Heart right ventricle (tissue), 16 donors: Measurements from ENCODE around the gene GK. TPM values are rescaled to one million over a fixed set of nuclear protein-coding genes. Genes with fewer than 3 reads are reported as not detected.
A peak's percentile ranks its signal among the peaks of the same experiment; 100 is the strongest.

Experiments used
- ATAC-seq, 8 donors: fragments of 200-7000 bp; cut with Tn5 transposase; one replicate each; pipeline ENCODE4 v1.9.1; 2020; ENCODE audit warnings: mild to moderate bottlenecking in 8 of 8, moderate library complexity in 8 of 8, moderate number of reproducible peaks in 1 of 8
- DNase-seq, 2 donors: peaks; one replicate each; pipeline ENCODE4 v3.0.0-alpha.2; 2020
- H3K27ac ChIP-seq, 10 donors: fragments of 200-600 bp; sonication (generic) in 2 of 10; one replicate each; pipeline versions ENCODE4 v1.5.0 to v1.8.0; 2020 to 2022; ENCODE audit warnings: mild to moderate bottlenecking in 3 of 10
- H3K27me3 ChIP-seq, 7 donors: fragments of 200-600 bp; one replicate each; pipeline ENCODE4 v1.8.0; 2021 to 2022; ENCODE audit warnings: mild to moderate bottlenecking in 2 of 7
- H3K36me3 ChIP-seq, 9 donors: fragments of 200-600 bp; sonication (generic) in 1 of 9; one replicate each; pipeline versions ENCODE4 v1.5.0 to v1.8.0; 2020 to 2022; ENCODE audit warnings: mild to moderate bottlenecking in 2 of 9
- H3K4me1 ChIP-seq, 9 donors: fragments of 200-600 bp; sonication (generic) in 1 of 9; one replicate each; pipeline versions ENCODE4 v1.5.0 to v1.8.0; 2020 to 2022; ENCODE audit warnings: mild to moderate bottlenecking in 4 of 9
- H3K4me3 ChIP-seq, 10 donors: fragments of 200-600 bp; sonication (generic) in 2 of 10; one replicate each; pipeline versions ENCODE4 v1.5.0 to v1.8.0; 2020 to 2022; ENCODE audit warnings: mild to moderate bottlenecking in 7 of 10, moderate library complexity in 2 of 10
- H3K9me3 ChIP-seq, 11 donors: fragments of 200-600 bp in 10 of 11; sonication (generic) in 2 of 11; one replicate each; pipeline versions ENCODE4 v1.5.0 to v1.8.0; 2013 to 2022; ENCODE audit warnings: mild to moderate bottlenecking in 2 of 11, control low read depth in 1 of 11, moderate library complexity in 1 of 11
- CTCF ChIP-seq, 9 donors: fragments of 200-600 bp; sonication (generic) in 2 of 9; IDR thresholded peaks; one replicate each; pipeline versions ENCODE4 v1.5.0 to v1.8.0; 2021 to 2022; ENCODE audit warnings: antibody characterized with exemption in 9 of 9, mild to moderate bottlenecking in 5 of 9, moderate library complexity in 1 of 9
- WGBS, 2 donors: extraction: QIAGEN DNeasy Blood & Tissue Kit; methylation state at CpG; one replicate each; pipeline ENCODE4 v1.1.7; 2013; ENCODE audit warnings: inconsistent platforms in 1 of 2; 5-methylcytosine and 5-hydroxymethylcytosine counted together
- intact Hi-C, 10 donors: fragments of 100-400 bp; cut with DNase I; formaldehyde crosslinking; loops; one replicate each; pipeline versions ENCODE4 v1.11.1 to v1.14.2; 2022
- long read RNA-seq, 3 donors: library from polyadenylated mRNA; unstranded; transcript quantifications; one replicate each; pipeline ENCODE4 v2.0.0, GENCODE V29; 2020 to 2021
- polyA plus RNA-seq, 2 donors: library from polyadenylated mRNA; stranded (reverse); fragments of 200-250 nt; gene quantifications; one replicate each; pipeline ENCODE4 v1.2.3, GENCODE V29; 2013
- total RNA-seq, 10 donors: library from RNA; stranded (reverse); fragmentation: NEBNext Ultra II Directional in 3 of 10; extraction: Animal tissue kit (Norgen Biotek cat#: 25700) in 3 of 10; gene quantifications; one replicate each; pipeline versions ENCODE4 v1.2.1 to v1.2.4, GENCODE V29; 2021 to 2023
- donor health status: Arrhythmogenic right ventricular cardiomyopathy.
- donor health status: ischemic (EF 13 %, LVEDD 7.1; RV severe dilation, severe dysfunction).
- donor health status: healthy with polysubstance abuse.
- donor health status: DM: no; HTN: yes; CAD: no.
- donor health status: DM: no; HTN: no; CAD: no.
- donor health status: ischemic (EF 25% LVEDD 6.9; RV normal size, moderate dysfunction).
- donor health status: ischemic (EF 25% LVEDD 5.7; RV mildly dilated, moderate dysfunction).
- donor health status: healthy.
- donor health status: DM: yes; HTN: yes; CAD: no.
- donor health status: Ischemic cardiomyopathy.
- donor health status: ischemic (EF 35%, LVEDD 5.7; RV mildly dilated, moderate dysfunction).
- donor health status: nonischemic (EF 11% LVEDD 7.7; RV severe dilation, severe dysfunction).
- donor health status: DM: yes; HTN: yes; CAD: no.
- donor health status: PGD.
- donor health status: ischemic (EF 29% LVEDD 5.4; RV normal size, mild dysfunction).
- donor health status: nonischemic (EF 23%, LVEDD 6.1; RV moderate dilation, normal function).

Gene GK
- total RNA-seq (10 to 100 TPM in 4 of 10 donors, 1 to 10 TPM in 6; 4.7 to 13.6 (median 9.7) TPM), polyA plus RNA-seq (1 to 10 TPM; 3.6 to 9.8 TPM)
- long read RNA-seq, donor 1, partial matches to known transcripts = 2 of 3 reads
- long read RNA-seq, donor 1, other reads (novel, unspliced or antisense) = 1 of 3 reads
- long read RNA-seq, donor 2, partial matches to known transcripts = 2 of 5 reads
- long read RNA-seq, donor 2, other reads (novel, unspliced or antisense) = 3 of 5 reads
- long read RNA-seq, donor 3, partial matches to known transcripts = 1 of 2 reads
- long read RNA-seq, donor 3, other reads (novel, unspliced or antisense) = 0 of 2 reads

GRCh38 chrX:30653415-30654131 is at the start of gene GK:
TSS of gene GK (plus strand) at chrX:30653423. CDS start at chrX:30653538, 115 bp downstream.
- H3K27ac ChIP-seq = peak within 1 kb of the TSS; percentile 65 to 92 (median 80)
- no peaks in the 10 kb centered on the region for H3K27me3 ChIP-seq
- no peaks in the 10 kb centered on the region for H3K36me3 ChIP-seq
- peak; percentile 11 to 62 (median 32) for ATAC-seq
- intact Hi-C loops = no loop called here
- DNase-seq = peak; percentile 3 to 15
- peaks cover 0 to 11% (median 4%) of the 10 kb centered on the region in 9 donors for H3K4me1 ChIP-seq
- WGBS, 2 donors = 1% methylated on average over 26 to 50 of the region's 53 CpGs
- H3K9me3 ChIP-seq = no peaks in the 10 kb centered on the region
- H3K4me3 ChIP-seq = peak within 1 kb of the TSS; percentile 38 to 76 (median 68)
- TF ChIP-seq CTCF (IDR thresholded peaks at IDR 0.05) = no peak

GRCh38 chrX:30607155-30607554 is 46.1 kb upstream of the GK start:
- DNase-seq (no peak), ATAC-seq (no peak)
- 44 to 48% methylated on average over 1 of the region's 1 CpG for WGBS, 2 donors
- Histone ChIP-seq H3K27ac (no peak overlapping the region), H3K4me3 (no peak overlapping the region), H3K36me3 (no peaks in the 10 kb centered on the region), H3K4me1 (no peaks in the 10 kb centered on the region), H3K27me3 (no peaks in the 10 kb centered on the region), H3K9me3 (no peaks in the 10 kb centered on the region)
- no peak for TF ChIP-seq CTCF (IDR thresholded peaks at IDR 0.05)
- intact Hi-C loops = no loop called here

GRCh38 chrX:30610026-30610425 is 43.2 kb upstream of the GK start:
- no peak for ATAC-seq
- intact Hi-C loops = no loop called here
- no peak for TF ChIP-seq CTCF (IDR thresholded peaks at IDR 0.05)
- H3K4me1 ChIP-seq = no peaks in the 10 kb centered on the region
- no peaks in the 10 kb centered on the region for H3K27me3 ChIP-seq
- no peak for DNase-seq
- WGBS, 2 donors = 67 to 76% methylated on average over 2 of the region's 2 CpGs
- no peak overlapping the region for H3K4me3 ChIP-seq
- no peaks in the 10 kb centered on the region for H3K36me3 ChIP-seq
- no peaks in the 10 kb centered on the region for H3K9me3 ChIP-seq
- no peak overlapping the region for H3K27ac ChIP-seq

- Histone ChIP-seq H3K27me3 (no peaks in the 10 kb centered on the region), H3K4me3 (peak overlapping the region in 1 of 10 donors; percentile 32), H3K27ac (peak overlapping the region in 1 of 10 donors; percentile 81), H3K9me3 (peaks cover 0 to 8% (median 0%) of the 10 kb centered on the region in 11 donors), H3K4me1 (no peaks in the 10 kb centered on the region), H3K36me3 (no peaks in the 10 kb centered on the region)
- DNase-seq (no peak), ATAC-seq (no peak)
- TF ChIP-seq CTCF (IDR thresholded peaks at IDR 0.05) = no peak
- WGBS, 2 donors = 86 to 92% methylated on average over 6 of the region's 6 CpGs
- intact Hi-C loops = no loop called here
Observed at GRCh38 chrX:30612250-30612655, 41.0 kb upstream of the GK start.
